ENCODE data around the gene STRA8. TPM values are rescaled to one million over a fixed set of nuclear protein-coding genes. Genes with fewer than 3 reads are reported as not detected.
A peak's percentile ranks its signal among the peaks of the same experiment; 100 is the strongest.

STRA8 gene
- total RNA-seq, 1 experiment from 2014 or later = not detected

DNA sequence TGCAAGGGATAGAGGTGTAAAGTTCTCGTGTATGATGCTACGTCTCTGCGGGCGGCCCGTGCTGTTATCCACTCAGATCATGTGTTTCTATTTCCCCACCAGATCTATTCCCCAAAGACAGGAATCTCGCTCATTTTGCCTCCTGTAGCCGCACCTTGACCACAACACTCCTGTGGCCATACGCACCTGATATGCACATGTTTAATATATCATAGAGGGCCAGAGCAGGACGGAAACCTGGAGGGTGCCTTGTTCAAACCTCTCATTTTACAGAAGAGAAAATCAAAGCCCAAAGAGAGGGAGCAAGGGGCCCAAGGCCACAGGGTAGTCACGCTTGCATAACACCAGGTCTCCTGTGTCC lies 37.6 kb downstream of the STRA8 start:
- Histone ChIP-seq H3K4me3 (ENCODE audit: low read length) (no peak overlapping the region), H3K27me3 (ENCODE audit: low read length) (no peaks in the 10 kb centered on the region), H3K27ac (ENCODE audit: low read length) (no peak overlapping the region), H3K9ac (ENCODE audit: low read length) (no peak overlapping the region), H4K20me1 (ENCODE audit: insufficient read depth, low read depth, low read length) (no peaks in the 10 kb centered on the region), H3K79me2 (ENCODE audit: low read length) (no peaks in the 10 kb centered on the region), H3K4me1 (ENCODE audit: low read length) (no peaks in the 10 kb centered on the region), H2AFZ (ENCODE audit: low read length) (no peak overlapping the region), H3K4me2 (ENCODE audit: low read depth, low read length, poor library complexity, severe bottlenecking) (no peak overlapping the region), H3K36me3 (ENCODE audit: insufficient read depth, low read length) (no peaks in the 10 kb centered on the region), H3K9me3 (ENCODE audit: low read length) (no peaks in the 10 kb centered on the region), H3K9me2 (replicated peaks; ENCODE audit: insufficient read depth, low read length) (no peaks in the 10 kb centered on the region)
- DNase-seq = no peak

DNA sequence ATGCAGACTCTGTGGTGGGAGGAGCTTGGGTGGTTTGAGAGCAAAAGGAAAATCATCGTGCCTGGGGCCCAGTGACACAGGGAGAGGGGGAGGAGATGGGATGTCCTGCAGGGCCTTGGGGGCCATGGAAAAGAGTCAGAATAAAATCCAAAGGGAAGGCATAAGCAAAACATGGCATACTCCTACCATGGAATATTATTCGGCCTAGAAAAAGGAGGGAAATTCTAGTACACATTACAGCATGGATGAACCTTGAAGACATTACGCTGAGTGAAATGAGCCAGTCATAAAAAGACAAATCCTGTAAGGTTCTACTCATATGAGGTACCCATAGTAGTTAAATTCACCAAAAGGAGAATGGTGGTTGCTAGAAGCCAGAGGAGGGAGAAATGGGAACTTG lies 38.7 kb downstream of the STRA8 start:
- H3K4me3 ChIP-seq (ENCODE audit: low read length) = no peak overlapping the region
- H4K20me1 ChIP-seq (ENCODE audit: insufficient read depth, low read depth, low read length) = no peaks in the 10 kb centered on the region
- no peak overlapping the region for H2AFZ ChIP-seq (ENCODE audit: low read length)
- H3K9me2 ChIP-seq (replicated peaks; ENCODE audit: insufficient read depth, low read length) = no peaks in the 10 kb centered on the region
- no peaks in the 10 kb centered on the region for H3K79me2 ChIP-seq (ENCODE audit: low read length)
- H3K9ac ChIP-seq (ENCODE audit: low read length) = no peak overlapping the region
- no peak for DNase-seq
- H3K27me3 ChIP-seq (ENCODE audit: low read length) = no peaks in the 10 kb centered on the region
- H3K9me3 ChIP-seq (ENCODE audit: low read length) = no peaks in the 10 kb centered on the region
- H3K27ac ChIP-seq (ENCODE audit: low read length) = no peak overlapping the region
- H3K36me3 ChIP-seq (ENCODE audit: insufficient read depth, low read length) = no peaks in the 10 kb centered on the region
- H3K4me1 ChIP-seq (ENCODE audit: low read length) = no peaks in the 10 kb centered on the region
- H3K4me2 ChIP-seq (ENCODE audit: low read depth, low read length, poor library complexity, severe bottlenecking) = no peak overlapping the region

DNA sequence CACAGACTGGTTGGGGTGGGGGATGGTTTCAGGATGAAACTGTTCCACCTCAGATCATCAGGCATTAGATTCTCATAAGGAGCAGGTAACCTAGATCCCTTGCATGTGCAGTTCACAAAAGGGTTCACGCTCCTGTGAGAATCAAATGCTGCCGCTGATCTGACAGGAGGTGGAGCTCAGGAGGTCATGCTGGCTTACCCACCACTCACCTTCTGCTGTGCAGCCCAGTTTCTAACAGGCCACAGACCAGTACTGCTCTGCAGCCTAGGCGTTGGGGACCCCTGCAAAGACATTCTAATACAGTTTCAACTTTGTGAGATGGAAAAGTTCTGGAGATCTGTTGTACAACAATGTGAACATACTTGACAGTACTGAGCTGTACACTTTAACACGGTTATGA lies 39.9 kb downstream of the STRA8 start:
- H3K36me3 ChIP-seq (ENCODE audit: insufficient read depth, low read length) = no peaks in the 10 kb centered on the region
- H3K9me2 ChIP-seq (replicated peaks; ENCODE audit: insufficient read depth, low read length) = no peaks in the 10 kb centered on the region
- no peaks in the 10 kb centered on the region for H3K9me3 ChIP-seq (ENCODE audit: low read length)
- no peaks in the 10 kb centered on the region for H3K79me2 ChIP-seq (ENCODE audit: low read length)
- no peaks in the 10 kb centered on the region for H4K20me1 ChIP-seq (ENCODE audit: insufficient read depth, low read depth, low read length)
- H3K4me3 ChIP-seq (ENCODE audit: low read length) = no peak overlapping the region
- no peak overlapping the region for H3K4me2 ChIP-seq (ENCODE audit: low read depth, low read length, poor library complexity, severe bottlenecking)
- H2AFZ ChIP-seq (ENCODE audit: low read length) = no peak overlapping the region
- DNase-seq = no peak
- H3K27me3 ChIP-seq (ENCODE audit: low read length) = no peaks in the 10 kb centered on the region
- H3K27ac ChIP-seq (ENCODE audit: low read length) = no peak overlapping the region
- no peaks in the 10 kb centered on the region for H3K4me1 ChIP-seq (ENCODE audit: low read length)
- H3K9ac ChIP-seq (ENCODE audit: low read length) = no peak overlapping the region

DNA sequence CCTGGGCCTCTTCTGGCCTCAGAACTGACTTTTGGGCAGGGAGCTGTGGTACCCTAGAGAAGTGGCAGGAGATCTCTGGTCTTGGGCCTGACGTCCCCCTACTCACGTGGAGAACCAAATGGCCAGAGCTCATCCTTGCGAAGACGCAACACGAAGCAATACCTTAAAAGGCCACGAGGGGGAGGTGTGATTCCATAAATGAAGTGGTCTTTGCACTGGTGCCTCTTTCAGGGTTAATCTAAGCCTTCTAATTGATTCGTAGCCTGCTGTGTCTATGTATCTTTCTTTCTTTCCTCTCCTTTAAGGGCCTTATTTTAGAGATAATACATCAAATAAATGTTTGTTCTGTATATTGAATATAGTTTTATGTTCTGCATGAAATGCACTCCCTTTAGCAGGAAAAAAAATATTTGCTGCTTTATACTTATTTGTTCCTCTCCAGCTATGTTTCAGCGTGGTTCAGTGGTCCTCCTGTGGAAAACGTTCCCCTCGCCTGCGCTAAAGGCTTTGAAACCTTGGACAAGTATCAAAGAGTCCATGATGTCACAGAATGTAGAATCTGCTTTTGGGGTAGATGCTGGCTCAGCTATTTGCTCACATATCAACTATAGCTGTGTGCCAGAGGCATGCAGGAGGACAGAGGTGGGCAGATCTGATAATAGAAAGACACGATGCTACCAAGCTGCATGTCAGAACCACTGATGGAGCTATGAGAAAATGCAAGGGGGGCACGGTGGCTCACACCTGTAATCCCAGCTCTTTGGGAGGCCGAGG lies 41.0 kb downstream of the STRA8 start:
- Histone ChIP-seq H3K36me3 (ENCODE audit: insufficient read depth, low read length) (no peaks in the 10 kb centered on the region), H4K20me1 (ENCODE audit: insufficient read depth, low read depth, low read length) (no peaks in the 10 kb centered on the region), H2AFZ (ENCODE audit: low read length) (no peak overlapping the region), H3K9me3 (ENCODE audit: low read length) (no peaks in the 10 kb centered on the region), H3K4me2 (ENCODE audit: low read depth, low read length, poor library complexity, severe bottlenecking) (no peak overlapping the region), H3K9ac (ENCODE audit: low read length) (no peak overlapping the region), H3K4me1 (ENCODE audit: low read length) (no peaks in the 10 kb centered on the region), H3K4me3 (ENCODE audit: low read length) (no peak overlapping the region), H3K27me3 (ENCODE audit: low read length) (no peaks in the 10 kb centered on the region), H3K9me2 (replicated peaks; ENCODE audit: insufficient read depth, low read length) (no peaks in the 10 kb centered on the region), H3K27ac (ENCODE audit: low read length) (no peak overlapping the region), H3K79me2 (ENCODE audit: low read length) (no peaks in the 10 kb centered on the region)
- peak; percentile 93 for DNase-seq

DNA sequence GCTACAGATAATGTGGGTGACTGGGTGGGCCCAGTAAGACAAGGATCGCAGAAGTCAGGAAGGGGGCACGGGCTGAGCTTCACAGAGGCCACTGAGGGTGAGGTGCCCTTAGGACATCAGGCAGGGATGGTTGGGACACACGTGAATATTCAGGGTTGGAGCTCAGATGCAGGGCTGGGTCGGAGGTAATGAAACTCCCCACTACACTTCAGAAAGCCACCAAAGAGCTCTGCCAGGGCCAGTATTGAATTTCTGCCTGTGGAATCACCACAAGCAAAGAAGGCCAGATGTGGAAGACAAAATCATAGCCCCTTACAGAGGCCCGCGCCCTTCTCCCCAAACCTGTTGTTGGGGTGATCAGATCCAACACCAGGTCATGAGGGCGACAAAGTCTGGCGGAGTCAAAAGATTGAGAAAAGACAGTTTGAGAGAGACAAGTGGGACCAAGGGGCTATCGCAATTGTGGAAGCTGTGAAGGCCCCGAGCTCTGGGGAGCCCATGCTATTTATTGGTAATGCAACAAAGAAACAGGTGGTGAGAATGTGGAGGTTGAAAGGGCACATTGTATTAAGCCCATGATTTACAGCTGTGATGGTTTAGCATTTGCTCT lies 42.4 kb downstream of the STRA8 start:
- H3K9me3 ChIP-seq (ENCODE audit: low read length) = no peaks in the 10 kb centered on the region

DNA sequence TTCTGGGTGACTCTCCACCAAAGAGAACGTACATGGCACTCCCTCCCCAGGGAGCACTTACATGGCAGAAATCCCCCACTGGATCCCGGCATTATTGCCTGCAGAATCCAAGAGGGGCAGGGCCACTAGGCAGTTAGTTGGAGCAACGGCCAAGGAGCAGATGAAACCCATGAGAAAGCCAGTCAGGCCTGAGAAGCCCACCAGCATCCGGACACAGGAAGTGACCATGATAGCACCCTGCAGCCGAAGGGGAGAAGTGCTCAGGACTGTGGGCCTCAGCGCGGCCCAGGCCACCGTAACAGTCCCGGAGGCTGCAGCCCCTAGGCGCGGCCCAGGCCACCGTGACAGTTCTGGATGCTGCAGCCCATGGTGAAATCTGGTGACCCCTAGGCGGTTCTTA lies 43.5 kb downstream of the STRA8 start:
- Histone ChIP-seq H3K36me3 (ENCODE audit: insufficient read depth, low read length) (no peaks in the 10 kb centered on the region), H3K4me3 (ENCODE audit: low read length) (no peak overlapping the region), H3K79me2 (ENCODE audit: low read length) (no peaks in the 10 kb centered on the region), H3K4me1 (ENCODE audit: low read length) (no peaks in the 10 kb centered on the region), H3K9me2 (replicated peaks; ENCODE audit: insufficient read depth, low read length) (no peaks in the 10 kb centered on the region), H2AFZ (ENCODE audit: low read length) (no peak overlapping the region), H4K20me1 (ENCODE audit: insufficient read depth, low read depth, low read length) (no peaks in the 10 kb centered on the region), H3K4me2 (ENCODE audit: low read depth, low read length, poor library complexity, severe bottlenecking) (no peak overlapping the region), H3K9me3 (ENCODE audit: low read length) (no peaks in the 10 kb centered on the region), H3K27ac (ENCODE audit: low read length) (no peak overlapping the region), H3K27me3 (ENCODE audit: low read length) (no peaks in the 10 kb centered on the region), H3K9ac (ENCODE audit: low read length) (no peak overlapping the region)
- DNase-seq = no peak

More for the DNA sequence above, 42.4 kb downstream of the STRA8 start:
- Histone ChIP-seq H2AFZ (ENCODE audit: low read length) (no peak overlapping the region), H3K36me3 (ENCODE audit: insufficient read depth, low read length) (no peaks in the 10 kb centered on the region), H3K4me2 (ENCODE audit: low read depth, low read length, poor library complexity, severe bottlenecking) (no peak overlapping the region), H3K27ac (ENCODE audit: low read length) (no peak overlapping the region), H3K9ac (ENCODE audit: low read length) (no peak overlapping the region), H3K9me2 (replicated peaks; ENCODE audit: insufficient read depth, low read length) (no peaks in the 10 kb centered on the region), H3K4me1 (ENCODE audit: low read length) (no peaks in the 10 kb centered on the region), H3K27me3 (ENCODE audit: low read length) (no peaks in the 10 kb centered on the region), H3K79me2 (ENCODE audit: low read length) (no peaks in the 10 kb centered on the region), H4K20me1 (ENCODE audit: insufficient read depth, low read depth, low read length) (no peaks in the 10 kb centered on the region), H3K4me3 (ENCODE audit: low read length) (no peak overlapping the region)
- DNase-seq = no peak

DNA sequence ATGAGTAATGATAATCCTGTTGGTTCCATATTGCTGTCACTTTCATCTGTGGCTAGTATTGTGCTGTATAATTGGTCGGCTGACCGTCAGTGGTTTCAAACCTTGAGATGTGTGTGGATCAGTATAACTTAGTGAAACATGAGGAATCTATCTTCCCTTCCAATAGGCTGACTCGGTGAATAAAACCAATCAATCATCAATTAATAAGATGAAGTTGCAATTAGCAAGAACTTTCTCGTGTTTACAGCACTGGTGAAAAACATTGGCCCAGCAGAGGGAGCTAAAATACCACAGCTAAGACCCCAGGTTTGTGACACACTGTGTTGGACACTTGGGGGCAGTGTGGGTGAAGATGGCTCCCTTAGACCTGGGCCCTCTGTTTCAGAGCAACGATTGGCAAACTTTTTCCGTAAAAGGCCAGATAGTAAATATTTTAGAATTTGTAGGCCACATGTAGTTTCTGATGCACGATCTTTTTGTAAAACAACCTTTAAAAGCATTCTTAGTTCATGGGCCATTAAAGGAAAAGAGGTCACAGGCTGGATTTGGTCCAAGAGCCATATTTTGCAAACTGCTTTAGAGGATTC lies 47.8 kb downstream of the STRA8 start:
- no peaks in the 10 kb centered on the region for H3K9me2 ChIP-seq (replicated peaks; ENCODE audit: insufficient read depth, low read length)
- H3K4me2 ChIP-seq (ENCODE audit: low read depth, low read length, poor library complexity, severe bottlenecking) = no peak overlapping the region
- H3K4me3 ChIP-seq (ENCODE audit: low read length) = no peak overlapping the region
- H3K79me2 ChIP-seq (ENCODE audit: low read length) = no peaks in the 10 kb centered on the region
- H2AFZ ChIP-seq (ENCODE audit: low read length) = peak overlapping the region; percentile 59; the same call in 1 of the 2 replicates
- H3K27ac ChIP-seq (ENCODE audit: low read length) = no peak overlapping the region
- no peaks in the 10 kb centered on the region for H3K9me3 ChIP-seq (ENCODE audit: low read length)
- no peaks in the 10 kb centered on the region for H4K20me1 ChIP-seq (ENCODE audit: insufficient read depth, low read depth, low read length)
- no peaks in the 10 kb centered on the region for H3K4me1 ChIP-seq (ENCODE audit: low read length)
- H3K9ac ChIP-seq (ENCODE audit: low read length) = no peak overlapping the region
- peak; percentile 95 for DNase-seq
- H3K27me3 ChIP-seq (ENCODE audit: low read length) = no peaks in the 10 kb centered on the region
- no peaks in the 10 kb centered on the region for H3K36me3 ChIP-seq (ENCODE audit: insufficient read depth, low read length)

DNA sequence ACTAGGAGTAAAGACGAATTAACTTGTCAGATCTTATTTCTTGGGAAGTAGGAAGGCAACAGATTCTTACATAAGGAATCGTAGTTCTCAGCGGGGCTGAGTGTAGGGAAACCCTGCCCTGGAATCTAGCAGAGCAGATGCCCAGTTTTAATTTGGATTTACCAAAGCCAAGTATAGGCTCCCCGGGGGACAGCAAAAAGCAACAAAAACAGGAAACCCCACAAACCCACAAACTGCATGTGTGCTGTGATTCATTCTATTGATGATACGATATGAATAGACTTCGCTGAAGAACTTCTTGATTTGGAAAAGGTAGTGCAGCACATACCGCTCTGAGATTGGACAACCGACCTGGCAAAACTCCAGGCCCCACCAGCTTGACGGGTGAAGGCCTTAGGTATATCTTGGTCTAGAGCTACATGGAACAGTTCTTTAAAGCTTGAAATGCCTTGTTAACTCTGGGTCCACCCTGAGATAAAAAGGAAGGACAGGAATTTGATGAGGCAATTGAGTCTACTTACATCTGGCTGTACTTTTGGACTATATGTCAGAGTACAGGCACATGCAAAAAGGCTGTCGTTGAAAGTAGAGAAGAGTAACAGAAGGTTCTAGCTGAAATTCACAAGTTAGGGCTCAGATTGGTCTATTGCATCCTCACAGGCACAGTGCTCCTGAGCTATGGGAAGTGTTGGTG lies 49.1 kb downstream of the STRA8 start:
- no peaks in the 10 kb centered on the region for H3K9me3 ChIP-seq (ENCODE audit: low read length)
- DNase-seq = no peak
- no peak overlapping the region for H2AFZ ChIP-seq (ENCODE audit: low read length)
- H4K20me1 ChIP-seq (ENCODE audit: insufficient read depth, low read depth, low read length) = no peaks in the 10 kb centered on the region
- no peaks in the 10 kb centered on the region for H3K27me3 ChIP-seq (ENCODE audit: low read length)
- no peaks in the 10 kb centered on the region for H3K4me1 ChIP-seq (ENCODE audit: low read length)
- H3K4me2 ChIP-seq (ENCODE audit: low read depth, low read length, poor library complexity, severe bottlenecking) = no peak overlapping the region
- H3K9ac ChIP-seq (ENCODE audit: low read length) = no peak overlapping the region
- H3K27ac ChIP-seq (ENCODE audit: low read length) = no peak overlapping the region
- no peaks in the 10 kb centered on the region for H3K79me2 ChIP-seq (ENCODE audit: low read length)
- no peaks in the 10 kb centered on the region for H3K9me2 ChIP-seq (replicated peaks; ENCODE audit: insufficient read depth, low read length)
- H3K36me3 ChIP-seq (ENCODE audit: insufficient read depth, low read length) = no peaks in the 10 kb centered on the region
- H3K4me3 ChIP-seq (ENCODE audit: low read length) = no peak overlapping the region
